GM19455 (cell line): ENCODE results near the gene TCIRG1.
"Not testable (repeated sequence)": the region's sequence is repeated elsewhere in the genome, so short reads cannot be mapped to it uniquely, and the experiment has no call there.

ENCODE experiments used
- ATAC-seq: cut with Tn5 transposase; IDR thresholded peaks from one replicate; pipeline ENCODE4 v1.9.1; 2021; ENCODE audit not compliant: unreplicated experiment

TCIRG1 gene

DNA sequence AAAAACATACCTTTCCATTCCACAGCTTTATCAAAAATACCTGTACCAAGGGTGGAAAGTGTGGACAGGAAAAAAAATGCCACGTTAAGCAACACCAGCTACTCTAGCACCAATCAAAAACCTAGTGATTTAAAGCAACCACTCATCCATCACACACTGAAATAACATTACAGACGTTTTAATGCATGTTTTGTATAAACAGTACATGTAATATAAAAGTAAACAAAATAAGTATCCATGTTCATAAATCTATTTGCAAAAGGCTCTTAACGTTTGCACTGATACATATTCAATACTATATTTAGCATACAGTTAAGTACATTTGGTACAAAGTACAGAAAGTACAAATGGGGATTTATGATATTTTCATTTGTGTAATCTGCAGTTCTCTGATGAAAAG, 43.7 kb downstream of the TCIRG1 start:
- no peak for ATAC-seq

DNA sequence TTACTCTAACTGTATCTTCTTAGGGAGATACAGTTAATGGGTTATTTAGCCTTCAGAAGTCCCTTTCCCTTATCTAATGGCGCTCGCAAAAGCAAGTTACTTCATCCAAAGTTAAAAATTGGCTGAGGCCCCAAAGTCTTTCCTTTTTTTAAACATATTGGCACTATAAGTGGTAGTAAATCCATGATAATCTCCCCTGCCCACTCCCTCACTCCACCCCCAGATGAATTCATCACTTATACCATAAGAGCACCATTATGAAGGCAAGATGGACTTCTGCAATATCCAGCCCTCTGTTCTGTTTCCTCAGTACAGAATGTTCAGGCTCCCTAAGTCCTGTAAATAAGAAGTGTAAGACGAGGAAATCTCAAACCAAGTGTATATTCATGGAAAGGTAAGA, 44.7 kb downstream of the TCIRG1 start:
- ATAC-seq: no peak

DNA sequence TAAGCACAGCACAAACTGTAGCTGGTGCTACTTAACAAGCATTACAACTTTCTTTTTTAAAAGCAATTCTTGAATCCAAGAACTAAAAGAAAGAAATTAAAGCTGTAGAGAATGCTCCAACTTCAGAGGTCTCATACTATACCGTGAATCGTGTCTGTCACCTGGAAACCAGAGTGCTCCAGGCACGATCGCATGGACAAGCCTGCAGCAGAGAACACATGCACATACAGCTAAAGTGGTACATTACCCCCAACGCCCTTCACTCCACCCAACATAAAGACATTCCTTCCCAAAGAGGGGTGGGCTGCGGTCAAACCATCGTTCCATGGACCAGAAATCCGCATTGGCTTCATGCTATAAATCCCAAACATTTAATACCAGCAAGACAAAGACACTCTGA, 50.9 kb downstream of the TCIRG1 start:
- ATAC-seq: no peak

DNA sequence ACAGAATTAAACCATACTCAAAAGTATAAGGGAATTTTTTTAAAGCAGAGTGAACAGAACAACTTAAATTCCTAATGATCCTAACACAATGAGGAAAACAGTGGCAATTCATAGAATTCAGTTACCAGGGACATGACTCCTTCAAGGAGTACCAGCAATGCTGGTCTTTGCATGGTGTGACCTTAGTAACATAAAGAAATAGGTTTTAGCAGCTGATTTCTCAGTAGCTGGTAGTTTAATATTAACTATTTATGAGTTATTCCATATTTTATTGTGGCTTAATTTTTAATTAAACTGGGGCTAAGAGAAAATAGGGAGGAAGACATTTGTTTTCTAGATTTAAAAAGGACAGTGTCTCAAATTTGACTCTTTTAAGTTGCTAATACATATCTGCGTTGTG, 51.5 kb downstream of the TCIRG1 start:
- ATAC-seq: no peak

DNA sequence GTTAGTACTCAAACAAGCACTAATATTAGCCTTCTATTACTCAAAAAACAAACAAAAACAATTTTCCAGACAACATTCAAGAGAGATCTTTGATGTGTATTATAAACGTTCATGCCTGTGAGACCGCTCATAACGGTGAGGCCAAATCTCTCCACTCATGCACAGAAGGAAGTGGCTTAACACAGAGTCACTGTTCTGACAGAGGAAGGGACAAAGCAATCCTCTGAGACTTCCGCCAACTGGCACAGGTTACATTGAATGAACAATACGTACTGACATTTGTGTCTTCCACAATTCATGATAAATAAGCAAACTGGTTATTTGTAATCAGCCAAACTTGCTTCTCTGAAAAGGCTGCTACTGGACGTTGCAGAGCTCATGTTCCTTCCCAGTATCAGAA, 51.9 kb downstream of the TCIRG1 start:
- no peak for ATAC-seq

DNA sequence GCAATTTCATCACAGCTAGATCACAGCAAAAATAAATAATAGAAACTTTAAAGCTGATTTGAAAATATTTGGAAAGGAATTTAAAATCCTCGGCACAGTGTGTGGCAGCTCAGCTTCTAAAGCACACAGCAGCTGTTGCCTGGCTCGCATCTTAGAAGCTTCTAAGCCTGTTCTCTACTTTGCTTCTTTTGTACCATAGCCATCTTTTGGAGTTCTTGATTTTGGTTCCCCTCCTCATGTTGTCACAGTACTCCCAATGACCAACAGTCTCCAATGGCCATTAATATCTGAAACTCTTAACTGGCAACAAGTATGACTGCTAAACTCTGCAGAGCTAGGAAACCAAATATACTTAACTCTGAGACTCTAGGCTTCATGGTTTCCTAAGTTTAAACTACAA, 53.6 kb downstream of the TCIRG1 start:
- ATAC-seq: no peak

DNA sequence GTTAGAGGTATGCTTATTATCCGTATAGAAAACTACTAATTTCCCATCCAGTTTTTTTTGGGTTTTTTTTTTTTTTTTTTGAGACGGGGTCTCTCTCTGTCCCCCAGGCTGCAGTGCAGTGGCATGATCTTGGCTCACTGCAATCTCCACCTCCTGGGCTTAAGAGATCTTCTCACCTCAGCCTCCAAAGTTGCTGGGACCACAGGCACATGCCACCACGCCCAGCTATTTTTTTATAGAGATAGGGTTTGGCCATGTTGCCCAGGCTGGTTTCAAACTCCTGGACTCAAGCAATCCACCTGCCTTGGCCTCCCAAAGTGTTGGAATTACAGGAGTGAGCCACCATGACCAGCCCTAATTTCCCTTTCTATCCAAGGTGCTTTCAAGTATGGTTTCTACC, 54.1 kb downstream of the TCIRG1 start:
- ATAC-seq: not testable (repeated sequence)

DNA sequence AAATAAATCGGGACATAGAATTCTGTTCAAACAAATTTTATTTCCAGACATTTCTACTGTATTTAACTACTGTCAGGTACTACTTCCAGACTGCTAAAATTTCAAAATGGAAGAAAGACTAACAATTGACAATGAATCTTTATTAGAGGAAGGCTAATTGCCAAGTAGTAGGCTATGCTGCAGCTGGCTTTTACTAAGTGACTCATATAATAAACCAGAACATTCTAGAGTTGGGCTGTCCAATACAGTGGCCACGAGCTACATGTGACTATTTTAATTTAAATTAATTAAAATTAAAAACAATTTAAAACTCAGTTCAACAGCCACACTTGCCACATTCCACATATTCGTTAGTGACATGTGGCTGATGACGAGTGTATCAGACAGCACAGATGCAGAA, 54.7 kb downstream of the TCIRG1 start:
- ATAC-seq: no peak

DNA sequence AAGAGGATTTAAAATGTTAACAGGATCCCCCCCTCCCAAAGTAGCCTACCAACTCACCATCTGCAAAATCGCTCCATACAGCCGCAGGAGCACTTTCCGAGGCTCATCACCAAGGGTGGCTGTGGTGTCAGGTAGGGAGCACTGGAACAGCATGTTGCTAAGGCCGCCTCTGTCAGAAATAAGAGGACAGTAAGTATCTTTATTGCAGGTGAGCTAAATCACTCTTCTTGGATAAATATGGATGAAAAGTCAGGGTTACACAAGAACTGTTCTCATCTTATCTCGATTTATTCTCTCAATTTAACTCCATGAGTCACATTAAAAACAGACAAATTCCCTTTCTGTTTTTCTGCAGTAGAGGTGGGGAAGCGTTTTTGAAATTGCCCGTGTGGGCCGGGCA, 58.1 kb downstream of the TCIRG1 start:
- ATAC-seq: no peak

DNA sequence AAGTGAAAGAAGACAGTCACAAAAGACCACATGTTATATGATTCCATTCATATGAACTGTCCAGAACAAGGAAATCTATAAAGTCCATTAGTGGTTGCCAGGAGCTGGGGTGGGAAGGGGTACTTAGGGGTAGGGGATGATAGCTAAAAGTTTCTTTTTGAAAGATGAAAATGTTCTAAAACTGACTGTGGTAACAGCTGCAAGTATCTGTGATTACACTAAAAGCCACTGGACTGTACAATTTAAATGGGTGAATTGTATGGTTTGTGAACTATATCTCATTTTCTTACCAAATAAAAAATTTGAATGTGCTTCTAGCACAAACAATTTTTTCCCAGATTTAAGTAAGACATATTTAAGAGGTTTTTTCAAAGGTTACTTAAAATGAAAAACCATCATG, 60.2 kb downstream of the TCIRG1 start:
- no peak for ATAC-seq

DNA sequence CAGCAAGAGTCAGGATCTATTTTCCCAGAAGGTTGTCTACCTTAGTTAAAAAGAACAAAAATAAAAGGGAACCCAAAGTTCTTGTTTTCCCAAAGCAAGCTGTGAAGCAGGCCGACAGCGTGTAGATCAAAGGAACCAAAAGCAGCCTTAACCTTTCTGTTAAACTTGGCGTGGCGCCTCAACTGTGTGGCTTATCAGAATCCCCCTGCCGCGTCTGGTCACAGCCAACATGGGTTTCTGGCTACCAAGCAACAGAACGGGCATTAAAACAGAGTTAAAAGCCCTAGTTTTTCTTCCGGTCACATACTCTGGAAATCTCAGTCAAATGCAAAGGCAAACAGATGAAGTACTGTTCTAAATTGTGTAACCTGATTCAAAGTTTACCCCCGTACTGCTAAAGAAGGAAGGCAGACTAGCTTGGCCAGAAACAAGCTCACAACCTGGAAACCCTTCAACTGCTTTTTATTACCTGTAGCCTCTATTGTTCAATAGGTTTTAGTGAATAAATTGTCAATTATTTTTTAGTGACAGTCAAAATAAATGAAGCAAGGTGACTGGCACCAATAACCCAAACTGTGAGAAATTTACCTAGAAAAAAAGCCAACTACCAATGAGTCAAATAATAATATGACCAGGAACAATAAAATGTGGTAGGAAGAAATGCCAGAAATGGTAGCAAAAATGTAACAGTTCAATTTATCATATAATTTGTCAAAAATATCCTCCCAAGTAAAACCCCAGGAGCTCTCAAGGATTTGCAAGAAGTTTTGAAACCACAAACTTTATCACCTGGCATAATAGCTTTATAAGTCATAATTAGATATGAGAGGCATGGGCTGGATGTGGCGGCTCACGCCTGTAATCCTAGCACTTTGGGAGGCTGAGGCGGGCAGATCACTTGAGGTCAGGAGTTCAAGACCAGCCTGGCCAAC, 60.9 kb downstream of the TCIRG1 start:
- no peak for ATAC-seq
